Smooth muscle cell (in vitro differentiated cells): ENCODE measurements around the gene PLXNA2. TPM values are rescaled to one million over a fixed set of nuclear protein-coding genes. Genes with fewer than 3 reads are reported as not detected.

Source experiments
- DNase-seq: peaks from one replicate; lab custom pipeline; 2025; ENCODE audit not compliant: unreplicated experiment; lab: John Stamatoyannopoulos, UW
- H2AFZ ChIP-seq: fragments of 200-600 bp; sonication (generic); 2 replicates; pipeline ENCODE4 v1.6.0; 2016; ENCODE audit warnings: antibody characterized with exemption, low read depth, mild to moderate bottlenecking
- H3F3A ChIP-seq: fragments of 200-600 bp; sonication (generic); 2 replicates; pipeline ENCODE4 v1.6.0; 2017; ENCODE audit warnings: antibody characterized with exemption, low read depth
- H3K27ac ChIP-seq: fragments of 200-600 bp; sonication (generic); 2 replicates; pipeline ENCODE4 v1.5.1; 2016; ENCODE audit warnings: low read depth, mild to moderate bottlenecking
- H3K27me3 ChIP-seq: fragments of 200-600 bp; sonication (generic); 2 replicates; pipeline ENCODE4 v1.6.1; 2016; ENCODE audit warnings: low read depth, mild to moderate bottlenecking
- H3K36me3 ChIP-seq: fragments of 200-600 bp; sonication (generic); 2 replicates; pipeline ENCODE4 v1.5.1; 2016; ENCODE audit warnings: low read depth
- H3K4me1 ChIP-seq: fragments of 200-600 bp; sonication (generic); 2 replicates; pipeline ENCODE4 v1.5.1; 2016; ENCODE audit warnings: low read depth
- H3K4me2 ChIP-seq: fragments of 200-600 bp; sonication (generic); 2 replicates; pipeline ENCODE4 v1.6.0; 2016; ENCODE audit warnings: mild to moderate bottlenecking
- H3K4me3 ChIP-seq: fragments of 200-600 bp; sonication (generic); 2 replicates; pipeline ENCODE4 v1.5.1; 2016; ENCODE audit warnings: mild to moderate bottlenecking
- H3K79me2 ChIP-seq: fragments of 200-600 bp; sonication (generic); 2 replicates; pipeline ENCODE4 v1.6.0; 2016; ENCODE audit warnings: low read depth, mild to moderate bottlenecking
- H3K9ac ChIP-seq: fragments of 200-600 bp; sonication (generic); 2 replicates; pipeline ENCODE4 v1.6.0; 2016; ENCODE audit warnings: low read depth
- H3K9me3 ChIP-seq: fragments of 200-600 bp; sonication (generic); replicated peaks from 2 replicates; pipeline ENCODE4 v1.5.1; 2016; ENCODE audit warnings: low read depth
- H4K20me1 ChIP-seq: fragments of 200-600 bp; sonication (generic); 2 replicates; pipeline ENCODE4 v1.6.0; 2016; ENCODE audit warnings: low read depth
- WGBS: methylation state at CpG from one replicate; pipeline ENCODE4 v1.1.7; 2016; ENCODE audit warnings: low lambda C conversion rate; 5-methylcytosine and 5-hydroxymethylcytosine counted together
- polyA plus RNA-seq: library from polyadenylated mRNA; unstranded; fragments of >200 nt; fragmentation: Nextera tagmentation; extraction: Ambion mirVana; gene quantifications from 2 replicates; pipeline ENCODE4 v1.2.1, GENCODE V29; 2016
- total RNA-seq: library from RNA; depleted of rRNA; stranded (reverse); fragments of >200 nt; gene quantifications from 2 replicates; pipeline ENCODE4 v1.2.3, GENCODE V29; 2014
- TF ChIP-seq, protein P1 (sequence below): fragments of 200-600 bp; sonication (generic); IDR thresholded peaks from 2 replicates; pipeline ENCODE4 v1.5.1; 2017; ENCODE audit warnings: borderline replicate concordance, mild to moderate bottlenecking, antibody characterized with exemption; ENCODE audit not compliant: insufficient read depth, poor library complexity, severe bottlenecking

Gene PLXNA2
- total and polyA plus RNA-seq, 2 experiments from 2014 or later = 8.2 to 8.7 TPM

GRCh38 chr1:208164609-208165008 is 79.6 kb downstream of the PLXNA2 start:
- Histone ChIP-seq H3K4me3 (no peak overlapping the region), H2AFZ (no peak overlapping the region), H3K79me2 (no peaks in the 10 kb centered on the region), H4K20me1 (peaks cover 20% of the 10 kb centered on the region), H3K27ac (no peak overlapping the region), H3K4me1 (peaks cover 25% of the 10 kb centered on the region), H3K4me2 (no peak overlapping the region), H3F3A (no peaks in the 10 kb centered on the region), H3K9me3 (no peaks in the 10 kb centered on the region), H3K36me3 (no peaks in the 10 kb centered on the region), H3K27me3 (no peaks in the 10 kb centered on the region), H3K9ac (no peak overlapping the region)
- DNase-seq = no peak
- TF ChIP-seq, protein P1, sequence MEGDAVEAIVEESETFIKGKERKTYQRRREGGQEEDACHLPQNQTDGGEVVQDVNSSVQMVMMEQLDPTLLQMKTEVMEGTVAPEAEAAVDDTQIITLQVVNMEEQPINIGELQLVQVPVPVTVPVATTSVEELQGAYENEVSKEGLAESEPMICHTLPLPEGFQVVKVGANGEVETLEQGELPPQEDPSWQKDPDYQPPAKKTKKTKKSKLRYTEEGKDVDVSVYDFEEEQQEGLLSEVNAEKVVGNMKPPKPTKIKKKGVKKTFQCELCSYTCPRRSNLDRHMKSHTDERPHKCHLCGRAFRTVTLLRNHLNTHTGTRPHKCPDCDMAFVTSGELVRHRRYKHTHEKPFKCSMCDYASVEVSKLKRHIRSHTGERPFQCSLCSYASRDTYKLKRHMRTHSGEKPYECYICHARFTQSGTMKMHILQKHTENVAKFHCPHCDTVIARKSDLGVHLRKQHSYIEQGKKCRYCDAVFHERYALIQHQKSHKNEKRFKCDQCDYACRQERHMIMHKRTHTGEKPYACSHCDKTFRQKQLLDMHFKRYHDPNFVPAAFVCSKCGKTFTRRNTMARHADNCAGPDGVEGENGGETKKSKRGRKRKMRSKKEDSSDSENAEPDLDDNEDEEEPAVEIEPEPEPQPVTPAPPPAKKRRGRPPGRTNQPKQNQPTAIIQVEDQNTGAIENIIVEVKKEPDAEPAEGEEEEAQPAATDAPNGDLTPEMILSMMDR = no peak
- 60% methylated on average over 12 of the region's 12 CpGs for WGBS

DNA sequence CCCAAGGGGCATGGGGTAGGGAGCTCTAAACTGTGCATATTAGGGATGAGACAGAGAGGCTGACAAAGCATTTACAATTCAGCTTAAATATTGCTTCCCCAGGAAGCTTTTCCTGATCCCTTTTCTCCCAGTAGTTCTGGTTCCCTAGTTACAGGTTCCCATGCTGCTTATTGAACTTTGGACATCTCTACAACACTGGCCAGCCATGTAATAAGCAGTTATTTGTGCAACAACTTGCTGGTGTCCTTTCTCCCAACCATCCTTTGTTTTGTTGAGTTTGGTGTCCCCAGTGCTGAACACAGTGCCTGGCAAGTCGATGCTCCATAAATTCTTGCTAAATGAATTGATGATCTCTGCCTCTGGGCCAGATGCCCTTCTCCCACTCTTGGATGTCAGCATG is 80.6 kb downstream of the PLXNA2 start:
- TF ChIP-seq, protein P1 = no peak
- H3K4me1 ChIP-seq = peaks cover 36% of the 10 kb centered on the region
- WGBS = 100% methylated on average over 1 of the region's 1 CpG

DNA sequence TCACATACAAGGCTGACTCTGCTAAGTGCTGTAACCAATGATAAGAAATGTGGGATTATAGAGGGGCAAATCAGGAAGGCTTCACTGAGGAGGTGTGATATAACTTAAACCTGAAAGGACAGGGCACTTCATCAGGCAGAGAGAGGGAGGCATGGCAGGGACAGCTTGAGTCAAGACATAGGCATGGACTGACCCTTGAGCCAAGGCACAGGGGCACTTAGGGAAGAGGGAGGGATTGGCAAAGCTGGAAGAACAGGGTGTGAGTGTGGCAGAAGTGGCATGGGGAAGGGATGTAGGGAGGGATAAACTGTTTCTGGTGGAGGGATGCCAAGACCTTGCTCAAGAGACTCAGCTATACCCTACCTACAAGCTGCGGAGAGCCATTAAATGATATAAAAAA is 81.3 kb downstream of the PLXNA2 start:
- Histone ChIP-seq H3K4me1 (peaks cover 40% of the 10 kb centered on the region), H3K4me2 (no peak overlapping the region), H3K27ac (no peak overlapping the region)

More for the DNA sequence above, 80.6 kb downstream of the PLXNA2 start:
- Histone ChIP-seq H3K9ac (no peak overlapping the region), H2AFZ (no peak overlapping the region), H3K4me3 (no peak overlapping the region), H3K27me3 (no peaks in the 10 kb centered on the region), H3K9me3 (no peaks in the 10 kb centered on the region), H4K20me1 (peaks cover 27% of the 10 kb centered on the region), H3K36me3 (no peaks in the 10 kb centered on the region), H3K79me2 (no peaks in the 10 kb centered on the region), H3K27ac (no peak overlapping the region), H3F3A (peaks cover 3% of the 10 kb centered on the region), H3K4me2 (no peak overlapping the region)
- DNase-seq = no peak

More for the DNA sequence above, 81.3 kb downstream of the PLXNA2 start:
- no peaks in the 10 kb centered on the region for H3K9me3 ChIP-seq
- no peak overlapping the region for H2AFZ ChIP-seq
- TF ChIP-seq, protein P1 = no peak
- WGBS = 94% methylated on average over 1 of the region's 1 CpG
- H3K9ac ChIP-seq = no peak overlapping the region
- H3K79me2 ChIP-seq = no peaks in the 10 kb centered on the region
- DNase-seq = no peak
- H4K20me1 ChIP-seq = peaks cover 27% of the 10 kb centered on the region
- H3K4me3 ChIP-seq = no peak overlapping the region
- no peaks in the 10 kb centered on the region for H3K27me3 ChIP-seq
- peaks cover 3% of the 10 kb centered on the region for H3F3A ChIP-seq
- H3K36me3 ChIP-seq = no peaks in the 10 kb centered on the region
